HG03558 (cell line): ENCODE measurements around the gene TGM1.
"Not testable (repeated sequence)": the region's sequence is repeated elsewhere in the genome, so short reads cannot be mapped to it uniquely, and the experiment has no call there.

ENCODE experiments used
- ATAC-seq: cut with Tn5 transposase; IDR thresholded peaks from one replicate; pipeline ENCODE4 v1.9.1; 2021; ENCODE audit warnings: moderate number of reproducible peaks; ENCODE audit not compliant: unreplicated experiment; ENCODE audit errors: extremely low read depth

TGM1 gene

GRCh38 chr14:24256960-24257359, 6.0 kb downstream of the TGM1 start:
- ATAC-seq = no peak

GRCh38 chr14:24255931-24256711, 6.9 kb downstream of the TGM1 start:
- no peak for ATAC-seq

GRCh38 chr14:24255438-24255837, 7.5 kb downstream of the TGM1 start:
- no peak for ATAC-seq

GRCh38 chr14:24254630-24255392, 8.2 kb downstream of the TGM1 start:
- no peak for ATAC-seq

- no peak for ATAC-seq
Measured at GRCh38 chr14:24253936-24254335, 9.0 kb downstream of the TGM1 start.

GRCh38 chr14:24252289-24253124, 10.5 kb downstream of the TGM1 start:
- no peak for ATAC-seq

GRCh38 chr14:24251880-24252288, 11.1 kb downstream of the TGM1 start:
- ATAC-seq = no peak

- ATAC-seq = no peak
Measured at GRCh38 chr14:24250354-24250753, 12.6 kb downstream of the TGM1 start.

- no peak for ATAC-seq
Measured at GRCh38 chr14:24249230-24250021, 13.6 kb downstream of the TGM1 start.

- ATAC-seq = no peak
Measured at GRCh38 chr14:24247422-24247821, 15.6 kb downstream of the TGM1 start.

GRCh38 chr14:24246765-24247212, 16.2 kb downstream of the TGM1 start:
- no peak for ATAC-seq

GRCh38 chr14:24245350-24245749, 17.6 kb downstream of the TGM1 start:
- ATAC-seq = not testable (repeated sequence)

- no peak for ATAC-seq
Measured at GRCh38 chr14:24243336-24243836, 19.6 kb downstream of the TGM1 start.

- ATAC-seq = peak; percentile 43
Measured at GRCh38 chr14:24241829-24242443, 21.0 kb downstream of the TGM1 start.

GRCh38 chr14:24240110-24240918, 22.7 kb downstream of the TGM1 start:
- no peak for ATAC-seq

GRCh38 chr14:24238527-24239037, 24.4 kb downstream of the TGM1 start:
- no peak for ATAC-seq

- no peak for ATAC-seq
Measured at GRCh38 chr14:24238123-24238522, 24.9 kb downstream of the TGM1 start.

GRCh38 chr14:24237463-24237955, 25.5 kb downstream of the TGM1 start:
- ATAC-seq = no peak
